Dermis microvascular lymphatic vessel endothelial cell (primary cell): ENCODE data around the gene G6PD. TPM values are rescaled to one million over a fixed set of nuclear protein-coding genes. Genes with fewer than 3 reads are reported as not detected.
"Not testable (repeated sequence)": the region's sequence is repeated elsewhere in the genome, so short reads cannot be mapped to it uniquely, and the experiment has no call there.

ENCODE experiments used
- DNase-seq, 2 donors: peaks; one replicate each; pipeline versions ENCODE4 v3.0.0 to v3.0.0-alpha.2; 2010; ENCODE audit warnings: low read depth in 2 of 2
- total RNA-seq: library from RNA; depleted of rRNA; stranded (reverse); fragments of >200 nt; gene quantifications from 2 replicates; pipeline ENCODE4 v1.2.1, GENCODE V29; 2014

The G6PD gene
- total RNA-seq, 1 donor from 2014 or later = 33.9 TPM

DNA sequence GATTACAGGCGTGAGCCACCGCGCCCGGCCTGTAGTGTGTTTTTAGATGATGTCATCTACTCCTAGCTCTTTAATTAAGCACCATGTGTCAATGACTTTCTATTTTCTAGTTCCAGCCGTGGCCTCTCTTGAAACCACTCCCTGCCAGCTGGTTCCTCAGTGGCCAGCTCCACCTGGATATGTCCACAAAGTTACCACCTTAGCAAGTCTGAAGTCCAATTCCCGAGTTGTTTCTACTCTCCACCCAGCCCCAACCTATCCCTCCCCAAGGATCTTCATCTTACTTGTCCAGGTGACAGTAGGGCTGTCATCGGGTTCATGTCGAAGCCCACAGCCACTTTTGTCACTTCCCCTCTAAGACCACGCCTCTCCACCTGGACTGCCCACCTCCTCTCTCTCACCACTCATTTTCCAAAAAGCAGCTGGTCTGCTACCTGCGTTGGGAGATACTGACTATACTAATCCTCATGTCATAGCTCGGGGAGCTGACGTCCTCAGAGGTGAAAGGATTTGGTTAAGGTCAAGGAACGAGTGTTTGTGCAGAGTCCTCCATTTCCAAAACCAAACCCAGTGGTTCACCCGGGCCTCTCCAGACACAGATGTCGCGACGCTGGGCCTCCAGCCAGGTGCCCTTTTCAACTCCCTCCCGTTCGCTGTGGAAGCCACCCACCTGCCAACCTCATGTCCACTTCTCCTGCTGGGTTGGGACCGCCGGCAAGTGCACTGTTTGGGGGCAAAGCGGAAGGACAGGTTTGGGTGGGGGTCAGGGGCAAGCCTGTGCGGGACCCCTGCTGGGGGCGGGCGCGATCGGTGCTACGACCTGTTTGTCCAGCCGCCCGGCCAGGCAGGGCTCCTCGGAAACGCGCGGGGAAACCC is 31.3 kb downstream of the G6PD start:
- peak in 1 of 2 donors; percentile 9 for DNase-seq

DNA sequence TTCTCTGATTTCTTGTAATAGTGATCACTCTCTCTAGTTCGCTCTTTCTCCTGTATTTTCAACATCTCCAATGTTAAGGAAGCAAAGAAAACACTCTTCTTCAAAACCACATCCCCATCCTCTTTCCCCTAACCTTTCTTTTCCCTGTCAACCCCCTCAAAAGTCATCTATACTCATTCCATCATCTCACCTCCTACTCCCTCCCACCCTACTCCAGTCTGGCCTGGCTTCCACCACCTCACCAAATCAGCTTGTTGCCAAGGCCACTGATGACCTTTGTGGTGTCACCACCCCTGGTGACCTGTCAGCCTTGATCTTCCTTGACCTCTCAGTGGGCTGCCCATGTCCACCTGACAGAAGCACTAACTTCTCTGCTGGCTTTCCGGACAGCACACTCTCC is 32.9 kb downstream of the G6PD start:
- no peak for DNase-seq

GRCh38 chrX:154512879-154513553 is 33.6 kb downstream of the G6PD start:
- no peak for DNase-seq

DNA sequence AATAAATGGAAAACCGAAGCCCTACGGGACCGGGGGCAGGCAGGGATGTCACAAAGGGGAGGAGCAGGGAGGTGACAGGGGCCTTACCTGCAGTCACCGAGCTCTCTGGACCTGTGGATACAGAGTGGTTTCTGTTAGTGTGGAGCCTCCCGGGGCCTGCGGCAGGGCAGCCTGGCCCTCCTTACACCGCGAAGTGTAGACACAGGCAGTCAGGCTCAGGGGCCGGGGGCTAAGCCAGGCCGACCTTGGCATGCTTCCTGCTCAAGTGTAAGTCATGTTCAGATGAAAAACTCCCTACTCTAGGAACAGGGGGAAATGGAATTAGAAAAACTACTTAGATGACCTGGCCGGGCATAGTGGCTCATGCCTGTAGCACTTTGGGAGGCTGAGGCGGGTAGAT is 34.9 kb downstream of the G6PD start:
- DNase-seq = no peak

DNA sequence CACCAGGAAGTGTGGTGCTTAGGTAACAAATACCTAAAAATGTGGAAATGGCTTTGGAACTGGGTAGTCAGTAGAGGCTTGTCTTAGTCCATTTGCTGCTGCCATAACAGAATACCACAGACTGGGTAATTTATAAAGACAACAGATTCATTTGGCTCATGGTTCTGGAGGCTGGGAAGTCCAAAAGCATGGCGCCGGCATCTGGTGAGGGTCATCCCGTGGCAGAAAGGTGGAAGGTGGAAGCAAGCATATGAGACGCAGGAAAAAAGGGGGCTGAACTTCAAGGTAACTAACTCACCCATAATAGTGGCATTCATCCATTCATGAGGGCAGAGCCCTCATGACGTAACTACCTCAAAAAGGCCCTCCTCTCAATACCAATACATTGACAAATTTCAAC is 37.2 kb downstream of the G6PD start:
- no peak for DNase-seq

- DNase-seq = no peak
Measured at GRCh38 chrX:154508384-154508745, 38.3 kb downstream of the G6PD start.

GRCh38 chrX:154507673-154508383 is 38.8 kb downstream of the G6PD start:
- DNase-seq = no peak

GRCh38 chrX:154506483-154507332 is 39.9 kb downstream of the G6PD start:
- no peak for DNase-seq

DNA sequence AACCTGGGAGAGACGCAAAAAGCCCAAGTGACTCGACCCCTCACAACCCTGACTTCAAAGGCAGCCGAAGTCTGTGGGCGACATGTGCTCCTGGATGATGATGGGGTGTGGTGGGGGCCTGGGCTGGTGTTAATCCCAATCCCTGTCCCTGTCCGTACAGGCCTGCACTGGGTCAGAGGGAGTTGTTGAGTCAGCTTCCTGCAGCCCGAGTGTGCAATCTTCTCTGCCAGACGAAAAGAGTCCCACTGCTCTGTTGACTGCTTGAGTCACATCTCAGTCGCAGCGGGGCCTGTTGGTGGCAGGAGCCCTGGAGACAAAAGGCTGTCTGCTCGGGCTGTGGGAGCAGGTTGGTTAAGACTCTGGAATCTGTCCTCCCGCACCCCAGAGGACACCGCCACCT is 40.9 kb downstream of the G6PD start:
- peak in 1 of 2 donors; percentile 67 for DNase-seq

DNA sequence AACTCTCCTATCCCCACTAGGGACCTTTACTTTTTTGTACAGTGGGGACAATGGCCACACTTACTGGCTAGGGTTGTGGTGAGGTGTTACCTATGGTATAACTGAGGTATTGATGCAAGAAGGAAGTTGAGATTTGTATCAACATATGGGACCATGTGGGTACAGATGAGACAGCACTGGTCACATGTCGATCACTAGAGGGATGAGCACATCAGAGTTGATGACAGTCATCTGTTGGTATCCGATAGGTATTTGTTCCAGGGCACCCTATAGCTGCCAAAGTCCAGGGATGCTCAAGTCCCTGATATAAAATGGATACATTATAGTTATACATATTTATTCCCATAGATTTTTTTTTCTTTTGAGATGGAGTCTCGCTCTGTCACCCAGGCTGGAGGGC is 43.7 kb downstream of the G6PD start:
- no peak for DNase-seq

DNA sequence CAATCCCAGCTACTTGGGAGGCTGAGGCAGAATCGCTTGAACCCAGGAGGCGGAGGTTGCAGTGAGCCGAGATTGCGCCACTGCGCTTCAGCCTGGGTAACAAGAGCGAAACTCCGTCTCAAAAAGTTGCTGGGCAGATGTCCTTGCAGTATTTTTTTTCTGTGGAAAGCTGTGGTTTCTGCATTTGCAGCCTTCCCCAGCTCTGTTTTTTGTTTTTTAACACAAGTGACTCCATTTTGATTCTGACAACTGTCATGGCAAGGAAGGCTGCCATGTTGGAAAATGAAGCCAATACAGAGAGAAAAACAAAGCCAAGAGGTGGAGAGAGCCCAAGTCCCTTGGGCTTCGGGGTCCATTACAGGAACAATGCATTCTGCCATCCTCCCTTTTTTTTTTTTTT is 44.5 kb downstream of the G6PD start:
- DNase-seq = no peak

- DNase-seq = not testable (repeated sequence)
Measured at GRCh38 chrX:154501423-154501822, 45.2 kb downstream of the G6PD start.

DNA sequence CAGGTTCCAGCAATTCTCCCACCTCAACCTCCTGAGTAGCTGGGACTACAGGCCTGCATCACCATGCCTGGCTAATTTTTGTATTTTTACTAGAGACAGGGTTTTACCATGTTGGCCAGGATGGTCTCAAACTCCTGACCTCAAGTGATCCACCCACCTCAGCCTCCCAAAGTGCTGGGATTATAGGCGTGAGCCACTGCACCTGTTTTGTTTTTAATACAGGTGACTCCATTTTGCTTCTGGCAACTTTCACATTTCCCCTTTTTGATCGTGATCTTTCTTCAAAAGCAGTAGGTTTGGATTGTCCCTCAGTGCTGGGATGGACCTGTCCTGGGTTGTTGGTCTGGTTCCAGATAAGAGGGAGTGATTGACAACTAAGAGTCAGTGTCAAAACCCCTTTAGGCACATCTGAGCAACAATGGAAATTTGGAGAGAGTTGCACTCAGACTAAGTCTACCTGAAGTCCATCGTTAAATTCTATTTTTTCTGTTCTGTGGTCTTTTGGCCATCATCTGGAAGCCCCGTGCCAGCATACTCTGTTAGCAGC is 50.0 kb downstream of the G6PD start:
- not testable (repeated sequence) for DNase-seq

DNA sequence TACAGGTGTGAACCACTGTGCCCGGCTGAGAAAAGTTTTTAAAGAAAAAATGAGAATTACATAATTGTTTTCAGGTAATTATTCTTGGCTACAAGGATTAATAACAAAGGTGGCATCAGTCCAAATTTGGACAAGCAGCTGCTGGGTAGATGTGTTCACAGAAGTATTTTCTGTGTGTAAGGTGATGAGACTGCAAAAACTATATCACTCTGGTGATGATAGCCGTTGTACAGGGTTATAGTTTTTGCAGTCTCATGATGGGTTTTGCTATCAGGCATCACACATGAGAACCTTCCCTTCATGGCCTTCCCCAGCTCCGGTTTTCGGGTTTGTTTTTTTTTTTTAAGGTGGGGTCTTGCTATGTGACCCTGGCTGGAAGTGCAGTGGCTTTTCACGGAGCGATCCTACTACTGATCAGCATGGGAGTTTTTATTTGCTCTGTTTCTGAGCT is 51.1 kb downstream of the G6PD start:
- peak; percentile 15 to 26 for DNase-seq

DNA sequence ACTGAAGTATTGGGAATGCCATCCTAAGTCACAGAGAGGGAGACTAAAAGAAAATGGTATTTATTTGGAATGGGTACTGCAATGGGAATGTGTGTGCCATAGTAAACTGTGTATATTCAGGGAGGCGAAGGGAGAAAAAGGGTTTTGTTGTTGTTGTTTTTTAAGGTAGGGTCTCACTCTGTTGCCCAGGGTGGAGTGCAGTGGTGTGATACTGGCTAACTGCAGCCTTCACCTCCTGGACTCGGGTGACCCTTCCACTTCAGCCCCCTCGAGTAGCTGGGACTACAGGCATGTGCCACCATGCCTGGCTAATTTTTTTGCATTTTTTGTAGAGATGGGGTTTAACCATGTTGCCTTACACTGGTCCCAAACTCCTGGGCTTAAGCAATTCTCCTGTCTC is 51.9 kb downstream of the G6PD start:
- no peak for DNase-seq

GRCh38 chrX:154490414-154491083 is 56.1 kb downstream of the G6PD start, which contains the start of gene SLC10A3:
Gene SLC10A3, minus strand, starts transcription at chrX:154490629. Its CDS starts 1,689 bp downstream, at chrX:154488940.
- DNase-seq = peak; percentile 88 to 95

- DNase-seq = peak in 1 of 2 donors; percentile 26
Measured at GRCh38 chrX:154490021-154490413, 56.6 kb downstream of the G6PD start.

DNA sequence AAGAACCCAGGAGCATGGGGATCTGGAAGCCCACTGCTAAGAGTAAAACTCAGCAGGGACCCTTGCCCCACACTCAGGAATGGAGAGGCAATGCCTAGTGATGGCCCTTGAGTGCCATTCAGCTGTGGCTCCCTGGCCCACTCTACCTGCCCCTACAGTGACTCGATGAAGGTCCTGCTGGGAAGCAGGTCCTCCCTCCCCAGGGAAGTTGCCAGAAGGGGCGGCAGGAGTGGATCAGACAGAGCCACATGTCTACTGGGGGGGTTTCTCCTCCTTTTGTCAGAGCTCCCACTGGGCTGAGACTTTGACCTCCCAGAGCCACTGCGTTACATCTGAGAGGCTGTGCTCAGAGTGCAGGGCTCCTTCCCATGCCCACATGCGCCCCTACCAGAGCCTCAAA is 57.5 kb downstream of the G6PD start:
- DNase-seq = no peak

DNA sequence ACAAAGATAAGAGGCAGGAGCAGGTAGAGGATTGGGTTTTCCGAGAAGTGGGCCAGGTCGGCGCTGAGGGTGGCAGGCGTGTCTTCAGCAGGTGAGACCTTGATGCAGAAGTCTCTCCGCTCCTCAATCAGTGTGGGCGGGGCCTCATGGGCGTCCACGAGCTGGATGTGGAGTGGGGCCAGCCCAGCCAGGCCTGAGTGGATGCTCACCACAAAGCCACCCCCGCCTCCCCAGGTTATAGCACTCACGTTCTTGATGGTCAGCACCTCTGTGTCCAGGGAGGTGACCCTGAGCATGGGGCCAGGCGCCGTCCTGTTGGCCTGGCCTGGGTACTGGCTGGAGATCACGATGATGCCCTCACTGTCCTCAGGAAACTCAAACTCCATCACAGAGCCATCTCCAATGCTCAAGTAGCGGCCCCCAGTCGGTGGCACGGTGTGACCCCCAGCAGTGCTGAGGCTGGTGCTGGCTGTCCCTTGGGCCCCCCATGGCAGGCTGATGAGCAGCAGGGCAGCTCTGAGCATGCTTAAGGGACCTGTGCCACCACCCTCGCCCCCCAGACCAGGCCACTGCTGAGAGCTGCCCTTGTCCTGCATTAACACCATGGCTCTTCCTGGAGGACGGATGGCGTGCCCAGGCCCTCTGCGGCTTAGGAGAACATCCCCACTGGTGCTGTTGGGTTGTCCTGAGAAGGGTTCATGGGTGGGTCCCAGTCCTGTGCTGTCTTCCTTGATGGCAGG is 58.1 kb downstream of the G6PD start:
- DNase-seq = no peak
